SK-N-SH treated with all-trans-retinoic acid at 6 μM for 48 hours (cell line): ENCODE data around the gene AGR3.

Source experiments
- ATAC-seq: fragments of 200-7000 bp; cut with Tn5 transposase; 3 replicates; pipeline ENCODE4 v1.9.1; 2020; ENCODE audit warnings: mild to moderate bottlenecking, moderate library complexity
- ARNTL ChIP-seq: fragments of 450-650 bp; formaldehyde crosslinking; IDR thresholded peaks from 2 replicates; pipeline ENCODE4 v1.5.0; 2020; ENCODE audit warnings: low read depth, mild to moderate bottlenecking, moderate library complexity, borderline replicate concordance
- BACH2 ChIP-seq: fragments of 250-450 bp; sonication (Bioruptor Pico); IDR thresholded peaks from 2 replicates; pipeline ENCODE4 v1.9.0; 2021; ENCODE audit warnings: mild to moderate bottlenecking, borderline replicate concordance
- CSDC2 ChIP-seq: fragments of 250-450 bp; sonication (Bioruptor Pico); IDR thresholded peaks from 2 replicates; pipeline ENCODE4 v1.5.0; 2020; ENCODE audit warnings: mild to moderate bottlenecking, moderate library complexity
- ESRRG ChIP-seq: fragments of 250-450 bp; sonication (Bioruptor Pico); IDR thresholded peaks from 2 replicates; pipeline ENCODE4 v1.6.1; 2021; ENCODE audit warnings: mild to moderate bottlenecking
- GLIS3 ChIP-seq: fragments of 250-450 bp; sonication (Bioruptor Pico); IDR thresholded peaks from 2 replicates; pipeline ENCODE4 v1.5.0; 2020; ENCODE audit warnings: mild to moderate bottlenecking, moderate library complexity
- OSR1 ChIP-seq: fragments of 250-450 bp; sonication (Bioruptor Pico); IDR thresholded peaks from 2 replicates; pipeline ENCODE4 v1.8.0; 2022; ENCODE audit warnings: moderate library complexity, mild to moderate bottlenecking, inconsistent platforms
- PPARA ChIP-seq: fragments of 250-450 bp; sonication (Bioruptor Pico); IDR thresholded peaks from 2 replicates; pipeline ENCODE4 v1.5.0; 2020; ENCODE audit warnings: mild to moderate bottlenecking, borderline replicate concordance
- RARB ChIP-seq: fragments of 250-450 bp; sonication (Bioruptor Pico); IDR thresholded peaks from 2 replicates; pipeline ENCODE4 v1.8.0; 2021; ENCODE audit warnings: mild to moderate bottlenecking, moderate library complexity
- SNAI2 ChIP-seq: fragments of 250-450 bp; sonication (Bioruptor Pico); IDR thresholded peaks from 2 replicates; pipeline ENCODE4 v1.5.0; 2020; ENCODE audit warnings: mild to moderate bottlenecking, moderate library complexity
- TCF4 ChIP-seq: fragments of 250-450 bp; sonication (Bioruptor Pico); IDR thresholded peaks from 2 replicates; pipeline ENCODE4 v1.8.0; 2021; ENCODE audit warnings: mild to moderate bottlenecking, moderate library complexity, borderline replicate concordance
- TOX ChIP-seq: fragments of 250-450 bp; sonication (Bioruptor Pico); IDR thresholded peaks from 2 replicates; pipeline ENCODE4 v1.8.0; 2021; ENCODE audit warnings: mild to moderate bottlenecking, moderate library complexity, borderline replicate concordance
- ZC3H10 ChIP-seq: fragments of 250-450 bp; sonication (Bioruptor Pico); IDR thresholded peaks from 2 replicates; pipeline ENCODE4 v1.5.1; 2021; ENCODE audit warnings: mild to moderate bottlenecking, moderate library complexity
- ZFP3 ChIP-seq: fragments of 250-450 bp; sonication (Bioruptor Pico); IDR thresholded peaks from 2 replicates; pipeline ENCODE4 v1.5.0; 2020; ENCODE audit warnings: mild to moderate bottlenecking, moderate library complexity
- ZFP30 ChIP-seq: fragments of 450-650 bp; formaldehyde crosslinking; IDR thresholded peaks from 2 replicates; pipeline ENCODE4 v1.5.0; 2022; ENCODE audit warnings: mild to moderate bottlenecking, moderate library complexity
- ZNF565 ChIP-seq: fragments of 450-650 bp; formaldehyde crosslinking; conservative IDR thresholded peaks from 2 replicates; pipeline ENCODE4 v1.5.0; 2020; ENCODE audit warnings: low read depth, mild to moderate bottlenecking, moderate library complexity
- ZNF70 ChIP-seq: fragments of 450-650 bp; formaldehyde crosslinking; IDR thresholded peaks from 2 replicates; pipeline ENCODE4 v1.5.0; 2020; ENCODE audit warnings: mild to moderate bottlenecking, moderate library complexity
- ZNF8 ChIP-seq: fragments of 450-650 bp; formaldehyde crosslinking; IDR thresholded peaks from 2 replicates; pipeline ENCODE4 v1.5.0; 2020; ENCODE audit warnings: mild to moderate bottlenecking, moderate library complexity
- TF ChIP-seq, protein P1 (sequence below): fragments of 250-450 bp; sonication (Bioruptor Pico); IDR thresholded peaks from 2 replicates; pipeline ENCODE4 v1.5.1; 2021; ENCODE audit warnings: mild to moderate bottlenecking, moderate library complexity
- TF ChIP-seq, protein P2 (sequence below): fragments of 250-450 bp; sonication (Bioruptor Pico); IDR thresholded peaks from 2 replicates; pipeline ENCODE4 v1.5.1; 2020; ENCODE audit warnings: low read depth, mild to moderate bottlenecking, moderate library complexity
- TF ChIP-seq, protein P3 (sequence below): fragments of 250-450 bp; sonication (Bioruptor Pico); IDR thresholded peaks from 2 replicates; pipeline ENCODE4 v1.5.0; 2020; ENCODE audit warnings: mild to moderate bottlenecking, moderate library complexity
- TF ChIP-seq, protein P4 (sequence below): fragments of 250-450 bp; sonication (Bioruptor Pico); IDR thresholded peaks from 2 replicates; pipeline ENCODE4 v1.8.0; 2021; ENCODE audit warnings: low read depth, mild to moderate bottlenecking, moderate library complexity, borderline replicate concordance

The AGR3 gene

DNA sequence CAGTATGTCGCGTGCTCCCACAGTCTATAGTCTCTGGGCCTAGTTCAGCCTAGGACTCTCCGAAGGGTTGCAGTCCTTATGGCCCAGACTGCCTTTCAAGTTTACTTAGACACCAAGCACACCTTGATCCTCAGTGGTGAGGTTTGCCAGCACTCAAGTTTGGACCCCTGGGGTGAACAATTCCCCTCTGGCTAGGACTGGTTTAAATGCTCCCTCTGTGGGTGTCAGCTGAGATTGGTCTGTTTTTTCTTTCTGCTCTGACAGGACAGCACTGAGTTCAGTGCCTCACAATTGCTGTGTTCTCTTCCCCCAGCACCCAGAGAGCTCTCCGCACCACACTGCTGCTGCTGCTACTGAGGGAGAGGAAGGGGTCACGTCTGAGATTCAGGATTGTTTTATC, 31.9 kb upstream of the AGR3 start:
- no peak for ATAC-seq
- TF ChIP-seq CSDC2 (CRISPR knock-in tag) (no peak), OSR1 (CRISPR knock-in tag) (no peak)

DNA sequence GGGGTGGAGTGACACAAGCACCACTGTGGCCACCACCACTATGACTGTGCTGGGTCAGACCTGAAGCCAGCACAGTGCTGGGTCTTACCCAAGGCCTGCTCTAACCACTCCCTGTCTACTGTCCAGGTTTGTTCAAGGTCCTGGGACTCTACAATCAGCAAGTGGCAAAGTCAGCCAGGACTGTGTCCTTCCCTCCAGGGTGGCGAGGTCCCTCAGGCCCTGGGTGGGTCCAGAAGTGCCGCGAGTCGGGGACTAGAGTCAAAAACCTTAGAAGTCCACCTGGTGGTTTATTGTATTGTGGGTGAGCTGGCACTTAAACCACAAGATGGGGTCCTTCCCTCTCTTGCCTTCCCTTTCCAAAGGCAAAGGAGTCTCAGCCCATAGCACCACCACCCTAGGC, 30.8 kb upstream of the AGR3 start:
- TF ChIP-seq ZNF70 (CRISPR knock-in tag) (no peak), PPARA (CRISPR knock-in tag) (no peak), ZFP30 (CRISPR knock-in tag) (no peak)
- TF ChIP-seq, protein P1, sequence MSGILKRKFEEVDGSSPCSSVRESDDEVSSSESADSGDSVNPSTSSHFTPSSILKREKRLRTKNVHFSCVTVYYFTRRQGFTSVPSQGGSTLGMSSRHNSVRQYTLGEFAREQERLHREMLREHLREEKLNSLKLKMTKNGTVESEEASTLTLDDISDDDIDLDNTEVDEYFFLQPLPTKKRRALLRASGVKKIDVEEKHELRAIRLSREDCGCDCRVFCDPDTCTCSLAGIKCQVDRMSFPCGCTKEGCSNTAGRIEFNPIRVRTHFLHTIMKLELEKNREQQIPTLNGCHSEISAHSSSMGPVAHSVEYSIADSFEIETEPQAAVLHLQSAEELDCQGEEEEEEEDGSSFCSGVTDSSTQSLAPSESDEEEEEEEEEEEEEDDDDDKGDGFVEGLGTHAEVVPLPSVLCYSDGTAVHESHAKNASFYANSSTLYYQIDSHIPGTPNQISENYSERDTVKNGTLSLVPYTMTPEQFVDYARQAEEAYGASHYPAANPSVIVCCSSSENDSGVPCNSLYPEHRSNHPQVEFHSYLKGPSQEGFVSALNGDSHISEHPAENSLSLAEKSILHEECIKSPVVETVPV (CRISPR knock-in tag): no peak
- no peak for ATAC-seq

DNA sequence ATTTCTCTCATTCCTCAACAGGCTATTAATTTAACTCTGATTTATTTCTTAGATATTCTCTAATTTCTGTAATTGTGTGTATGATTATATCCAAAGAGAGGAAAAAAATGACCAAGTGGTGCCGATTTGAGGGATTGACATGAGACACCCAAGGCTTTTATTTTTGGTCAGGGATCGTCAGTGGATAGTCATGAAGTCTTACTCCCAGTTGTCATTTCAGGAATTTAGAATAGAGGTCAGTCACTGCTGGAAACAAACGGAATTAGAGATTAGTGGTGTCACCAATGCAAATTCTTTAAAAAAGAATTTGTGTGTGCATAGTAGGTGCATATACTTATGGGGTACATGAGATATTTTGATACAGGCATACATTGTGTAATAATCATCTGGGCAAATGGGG, 26.8 kb upstream of the AGR3 start:
- TF ChIP-seq BACH2 (CRISPR knock-in tag) (no peak), TOX (CRISPR knock-in tag) (no peak), ZNF565 (CRISPR knock-in tag) (no peak), GLIS3 (CRISPR knock-in tag) (no peak), ARNTL (CRISPR knock-in tag) (no peak), ZFP3 (no peak), ZC3H10 (CRISPR knock-in tag) (no peak), RARB (no peak), ZFP30 (CRISPR knock-in tag) (no peak), SNAI2 (CRISPR knock-in tag) (no peak)
- TF ChIP-seq, protein P2, sequence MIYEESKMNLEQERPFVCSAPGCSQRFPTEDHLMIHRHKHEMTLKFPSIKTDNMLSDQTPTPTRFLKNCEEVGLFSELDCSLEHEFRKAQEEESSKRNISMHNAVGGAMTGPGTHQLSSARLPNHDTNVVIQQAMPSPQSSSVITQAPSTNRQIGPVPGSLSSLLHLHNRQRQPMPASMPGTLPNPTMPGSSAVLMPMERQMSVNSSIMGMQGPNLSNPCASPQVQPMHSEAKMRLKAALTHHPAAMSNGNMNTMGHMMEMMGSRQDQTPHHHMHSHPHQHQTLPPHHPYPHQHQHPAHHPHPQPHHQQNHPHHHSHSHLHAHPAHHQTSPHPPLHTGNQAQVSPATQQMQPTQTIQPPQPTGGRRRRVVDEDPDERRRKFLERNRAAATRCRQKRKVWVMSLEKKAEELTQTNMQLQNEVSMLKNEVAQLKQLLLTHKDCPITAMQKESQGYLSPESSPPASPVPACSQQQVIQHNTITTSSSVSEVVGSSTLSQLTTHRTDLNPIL (CRISPR knock-in tag): no peak
- TF ChIP-seq, protein P1 (CRISPR knock-in tag): no peak
- no peak for ATAC-seq

DNA sequence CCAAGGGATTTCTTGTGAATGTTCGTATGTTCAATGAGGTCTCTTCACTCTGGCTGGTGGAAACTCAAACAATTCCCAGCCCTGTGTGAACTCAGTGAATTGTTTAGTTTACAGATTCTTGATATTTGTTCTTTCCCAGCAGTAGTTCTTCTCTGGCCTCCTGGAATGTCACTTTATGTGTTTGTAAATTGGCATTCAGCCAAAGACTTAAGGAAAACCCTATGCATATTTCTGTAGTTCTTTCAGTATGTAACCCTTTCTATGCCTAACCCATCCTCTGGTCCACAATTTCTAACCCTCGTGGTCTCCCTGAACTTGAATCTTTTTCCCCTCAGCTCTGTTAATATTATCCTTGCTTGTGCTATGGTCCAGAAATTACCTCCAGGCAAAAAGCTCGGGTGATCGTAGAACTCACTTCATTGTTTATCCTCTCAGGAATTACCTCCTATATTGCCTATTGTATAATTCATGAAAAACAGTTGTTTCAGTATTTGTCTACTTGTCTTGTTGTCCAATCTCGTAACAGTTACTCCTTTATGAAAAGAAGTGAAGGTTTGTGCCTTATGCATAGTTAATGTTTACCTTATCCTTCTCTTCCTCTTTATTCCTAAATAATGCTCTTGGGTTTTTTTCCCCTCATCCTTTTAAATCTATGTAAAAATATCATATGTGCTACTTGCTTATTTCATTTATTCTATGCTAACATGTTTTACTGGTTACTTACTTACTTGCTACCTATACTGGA, 23.7 kb upstream of the AGR3 start:
- no peak for ATAC-seq
- no peak for TF ChIP-seq CSDC2 (CRISPR knock-in tag)
- no peak for TF ChIP-seq SNAI2 (CRISPR knock-in tag)
- TF ChIP-seq ZNF565 (CRISPR knock-in tag): no peak
- TF ChIP-seq ZFP3: no peak
- TF ChIP-seq, protein P1 (CRISPR knock-in tag): no peak
- TF ChIP-seq ZC3H10 (CRISPR knock-in tag): no peak
- TF ChIP-seq, protein P3, sequence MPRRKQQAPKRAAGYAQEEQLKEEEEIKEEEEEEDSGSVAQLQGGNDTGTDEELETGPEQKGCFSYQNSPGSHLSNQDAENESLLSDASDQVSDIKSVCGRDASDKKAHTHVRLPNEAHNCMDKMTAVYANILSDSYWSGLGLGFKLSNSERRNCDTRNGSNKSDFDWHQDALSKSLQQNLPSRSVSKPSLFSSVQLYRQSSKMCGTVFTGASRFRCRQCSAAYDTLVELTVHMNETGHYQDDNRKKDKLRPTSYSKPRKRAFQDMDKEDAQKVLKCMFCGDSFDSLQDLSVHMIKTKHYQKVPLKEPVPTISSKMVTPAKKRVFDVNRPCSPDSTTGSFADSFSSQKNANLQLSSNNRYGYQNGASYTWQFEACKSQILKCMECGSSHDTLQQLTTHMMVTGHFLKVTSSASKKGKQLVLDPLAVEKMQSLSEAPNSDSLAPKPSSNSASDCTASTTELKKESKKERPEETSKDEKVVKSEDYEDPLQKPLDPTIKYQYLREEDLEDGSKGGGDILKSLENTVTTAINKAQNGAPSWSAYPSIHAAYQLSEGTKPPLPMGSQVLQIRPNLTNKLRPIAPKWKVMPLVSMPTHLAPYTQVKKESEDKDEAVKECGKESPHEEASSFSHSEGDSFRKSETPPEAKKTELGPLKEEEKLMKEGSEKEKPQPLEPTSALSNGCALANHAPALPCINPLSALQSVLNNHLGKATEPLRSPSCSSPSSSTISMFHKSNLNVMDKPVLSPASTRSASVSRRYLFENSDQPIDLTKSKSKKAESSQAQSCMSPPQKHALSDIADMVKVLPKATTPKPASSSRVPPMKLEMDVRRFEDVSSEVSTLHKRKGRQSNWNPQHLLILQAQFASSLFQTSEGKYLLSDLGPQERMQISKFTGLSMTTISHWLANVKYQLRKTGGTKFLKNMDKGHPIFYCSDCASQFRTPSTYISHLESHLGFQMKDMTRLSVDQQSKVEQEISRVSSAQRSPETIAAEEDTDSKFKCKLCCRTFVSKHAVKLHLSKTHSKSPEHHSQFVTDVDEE (CRISPR knock-in tag): no peak
- TF ChIP-seq TCF4 (CRISPR knock-in tag): no peak
- TF ChIP-seq ZNF8 (CRISPR knock-in tag): no peak
- TF ChIP-seq ARNTL (CRISPR knock-in tag): no peak
- TF ChIP-seq, protein P4, sequence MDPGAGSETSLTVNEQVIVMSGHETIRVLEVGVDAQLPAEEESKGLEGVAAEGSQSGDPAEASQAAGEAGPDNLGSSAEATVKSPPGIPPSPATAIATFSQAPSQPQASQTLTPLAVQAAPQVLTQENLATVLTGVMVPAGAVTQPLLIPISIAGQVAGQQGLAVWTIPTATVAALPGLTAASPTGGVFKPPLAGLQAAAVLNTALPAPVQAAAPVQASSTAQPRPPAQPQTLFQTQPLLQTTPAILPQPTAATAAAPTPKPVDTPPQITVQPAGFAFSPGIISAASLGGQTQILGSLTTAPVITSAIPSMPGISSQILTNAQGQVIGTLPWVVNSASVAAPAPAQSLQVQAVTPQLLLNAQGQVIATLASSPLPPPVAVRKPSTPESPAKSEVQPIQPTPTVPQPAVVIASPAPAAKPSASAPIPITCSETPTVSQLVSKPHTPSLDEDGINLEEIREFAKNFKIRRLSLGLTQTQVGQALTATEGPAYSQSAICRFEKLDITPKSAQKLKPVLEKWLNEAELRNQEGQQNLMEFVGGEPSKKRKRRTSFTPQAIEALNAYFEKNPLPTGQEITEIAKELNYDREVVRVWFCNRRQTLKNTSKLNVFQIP: no peak
- TF ChIP-seq PPARA (CRISPR knock-in tag): no peak
- no peak for TF ChIP-seq ESRRG (CRISPR knock-in tag)
